NCI-H2171 (cell line): ENCODE data around the gene EXT2.

Experiments
- DNase-seq: peaks from one replicate; lab custom pipeline; 2025; lab: John Stamatoyannopoulos, UW

EXT2 gene

GRCh38 chr11:44165432-44165831, 70.0 kb downstream of the EXT2 start:
- DNase-seq: no peak

- DNase-seq: no peak
Observed at GRCh38 chr11:44167046-44167445, 71.6 kb downstream of the EXT2 start.

- no peak for DNase-seq
Observed at GRCh38 chr11:44171518-44171917, 76.0 kb downstream of the EXT2 start.

- no peak for DNase-seq
Observed at GRCh38 chr11:44172966-44173365, 77.5 kb downstream of the EXT2 start.

- no peak for DNase-seq
Observed at GRCh38 chr11:44174842-44175241, 79.4 kb downstream of the EXT2 start.

- DNase-seq: no peak
Observed at GRCh38 chr11:44176546-44177213, 81.2 kb downstream of the EXT2 start.

- DNase-seq: no peak
Observed at GRCh38 chr11:44177905-44178304, 82.4 kb downstream of the EXT2 start.

- DNase-seq: no peak
Observed at GRCh38 chr11:44178381-44178780, 82.9 kb downstream of the EXT2 start.

GRCh38 chr11:44179173-44179572, 83.7 kb downstream of the EXT2 start:
- DNase-seq: no peak

GRCh38 chr11:44180107-44180506, 84.6 kb downstream of the EXT2 start:
- DNase-seq: no peak

GRCh38 chr11:44185522-44185921, 90.0 kb downstream of the EXT2 start:
- DNase-seq: no peak

- DNase-seq: no peak
Observed at GRCh38 chr11:44186321-44186930, 90.9 kb downstream of the EXT2 start.

GRCh38 chr11:44188643-44189042, 93.2 kb downstream of the EXT2 start:
- no peak for DNase-seq

GRCh38 chr11:44189986-44190882, 94.8 kb downstream of the EXT2 start:
- DNase-seq: no peak

GRCh38 chr11:44190883-44191230, 95.4 kb downstream of the EXT2 start:
- no peak for DNase-seq

GRCh38 chr11:44191322-44192016, 96.0 kb downstream of the EXT2 start:
- DNase-seq: no peak

- no peak for DNase-seq
Observed at GRCh38 chr11:44192017-44192385, 96.5 kb downstream of the EXT2 start.

- DNase-seq: no peak
Observed at GRCh38 chr11:44192462-44193100, 97.1 kb downstream of the EXT2 start.

- DNase-seq: no peak
Observed at GRCh38 chr11:44193856-44194255, 98.4 kb downstream of the EXT2 start.

- DNase-seq: no peak
Observed at GRCh38 chr11:44198146-44198724, 102.8 kb downstream of the EXT2 start.

GRCh38 chr11:44199298-44199697, 103.8 kb downstream of the EXT2 start:
- no peak for DNase-seq

GRCh38 chr11:44199816-44200215, 104.3 kb downstream of the EXT2 start:
- no peak for DNase-seq
